GM12878 (cell line): ENCODE data around the gene CTIF. TPM values are rescaled to one million over a fixed set of nuclear protein-coding genes. Genes with fewer than 3 reads are reported as not detected.

Experiments
- ATAC-seq: fragments of 200-7000 bp; cut with Tn5 transposase; 3 replicates; pipeline ENCODE4 v1.9.1; 2020; ENCODE audit warnings: mild to moderate bottlenecking, moderate library complexity
- BruUV-seq: library from RNA; stranded (reverse); fragments of 400-500 nt; replicated peaks from 2 replicates; lab custom pipeline; 2021; lab: Mats Ljungman, UMichigan
- CTCF ChIA-PET: fragments of 300-600 bp; sonication (Branson Sonifier 250); formaldehyde crosslinking; extraction: SDS; loops from one replicate; lab custom pipeline; 2021; ENCODE audit warnings: inconsistent platforms; lab: Yijun Ruan, JAX
- POLR2A ChIA-PET: fragments of 350-600 bp; formaldehyde crosslinking; extraction: SDS; loops from one replicate; lab custom pipeline; 2021; ENCODE audit warnings: inconsistent platforms; lab: Charles Lee
- RAD21 ChIA-PET: fragments of 300-600 bp; sonication (Branson Sonifier 250); formaldehyde crosslinking; loops from one replicate; lab custom pipeline; 2023; ENCODE audit warnings: antibody characterized with exemption; ENCODE audit not compliant: unreplicated experiment; lab: Charles Lee
- SMC1A ChIA-PET: fragments of 300-600 bp; sonication (Branson Sonifier 250); formaldehyde crosslinking; loops from one replicate; lab custom pipeline; 2023; ENCODE audit not compliant: unreplicated experiment, uncharacterized antibody; lab: Charles Lee
- DNase-seq: peaks from one replicate; pipeline ENCODE4 v3.0.0-alpha.2; 2011; ENCODE audit warnings: low read depth, low spot score
- FAIRE-seq: peaks from 3 replicates; lab custom pipeline; 2011; peaks lifted over from hg19 to GRCh38; lab: Jason Lieb, UNC
- H2AFZ ChIP-seq: 2 replicates; pipeline ENCODE4 v1.6.0; 2011; ENCODE audit warnings: low read depth, low read length, control low read depth; ENCODE audit not compliant: control insufficient read depth
- H3K27ac ChIP-seq: 2 replicates; pipeline ENCODE4 v1.5.1; 2011; ENCODE audit warnings: control low read depth; ENCODE audit not compliant: control insufficient read depth, insufficient read depth
- H3K27me3 ChIP-seq, 2 experiments: replicated peaks in 1 of 2; 2 replicates each; pipeline versions ENCODE4 v1.6.0 to v1.6.1; 2011; ENCODE audit warnings: low read length in 1 of 2; ENCODE audit not compliant: control insufficient read depth in 2 of 2, insufficient read depth in 2 of 2
- H3K36me3 ChIP-seq, 2 experiments: 2 replicates each; pipeline ENCODE4 v1.5.1; 2011; ENCODE audit warnings: low read length in 1 of 2; ENCODE audit not compliant: control insufficient read depth in 2 of 2, insufficient read depth in 2 of 2
- H3K4me1 ChIP-seq: 2 replicates; pipeline ENCODE4 v1.6.1; 2011; ENCODE audit warnings: mild to moderate bottlenecking, low read length, moderate library complexity, mixed read lengths; ENCODE audit not compliant: control insufficient read depth, insufficient read depth
- H3K4me2 ChIP-seq: 2 replicates; pipeline ENCODE4 v1.6.0; 2011; ENCODE audit warnings: control low read depth; ENCODE audit not compliant: control insufficient read depth, insufficient read depth
- H3K4me3 ChIP-seq: fragments of 200-600 bp; sonication (generic); 2 replicates; pipeline ENCODE4 v1.5.1; 2016
- H3K79me2 ChIP-seq: 2 replicates; pipeline ENCODE4 v1.6.0; 2011; ENCODE audit warnings: low read length; ENCODE audit not compliant: control insufficient read depth, insufficient read depth
- H3K9ac ChIP-seq: 2 replicates; pipeline ENCODE4 v1.8.0; 2011; ENCODE audit warnings: low read length, control low read depth, mixed read lengths; ENCODE audit not compliant: control insufficient read depth, insufficient read depth
- H3K9me3 ChIP-seq: replicated peaks from 3 replicates; pipeline ENCODE4 v1.5.1; 2011; ENCODE audit warnings: mild to moderate bottlenecking, low read length; ENCODE audit not compliant: control insufficient read depth, insufficient read depth
- H4K20me1 ChIP-seq: 2 replicates; pipeline ENCODE4 v1.6.0; 2011; ENCODE audit not compliant: control insufficient read depth, insufficient read depth
- MYB ChIP-seq: fragments of 150-350 bp; IDR thresholded peaks from 2 replicates; pipeline ENCODE4 v1.6.1; 2014; ENCODE audit warnings: mild to moderate bottlenecking, low read depth, low read length, borderline replicate concordance
- MYC ChIP-seq: IDR thresholded peaks from 2 replicates; pipeline ENCODE4 v1.6.1; 2011; ENCODE audit warnings: mild to moderate bottlenecking, low read length, moderate library complexity, inconsistent platforms; ENCODE audit not compliant: insufficient read depth, insufficient replicate concordance, insufficient read length, severe bottlenecking
- SMARCA5 ChIP-seq: fragments of 450-650 bp; IDR thresholded peaks from 2 replicates; pipeline ENCODE4 v1.6.1; 2017; ENCODE audit warnings: mild to moderate bottlenecking
- WGBS: methylation state at CpG from one replicate; pipeline ENCODE4 v1.1.6; 2016; ENCODE audit warnings: low lambda C conversion rate; ENCODE audit not compliant: insufficient replicate concordance, insufficient coverage; ENCODE audit errors: missing lambda C conversion rate; 5-methylcytosine and 5-hydroxymethylcytosine counted together
- in situ Hi-C: fragments of 300-500 bp; cut with MboI; formaldehyde crosslinking; loops from 9 replicates; pipeline ENCODE4 v1.14.3; 2018; ENCODE audit warnings: mixed read lengths
- intact Hi-C: fragments of 100-400 bp; cut with micrococcal nuclease; formaldehyde crosslinking; loops from one replicate; pipeline ENCODE4 v1.14.2; 2022; ENCODE audit not compliant: unreplicated experiment
- polyA plus RNA-seq, 11 experiments: library from polyadenylated mRNA; depleted of rRNA in 4 of 11; unstranded in 6 of 11; stranded (reverse) in 5 of 11; fragments of >200 nt; fragmentation: Nextera tagmentation in 4 of 11; fragmentation: Illumina TruSeq in 1 of 11; extraction: Ambion mirVana in 4 of 11; extraction: Trizol in 1 of 11; gene quantifications; 1 replicate in 1 of 11; 2 replicates in 10 of 11; pipeline versions ENCODE4 v1.2.1 to v1.2.3, GENCODE V29; 2011 to 2016; ENCODE audit warnings: inconsistent platforms in 2 of 11, missing spikeins in 2 of 11, low read depth in 1 of 11
- total RNA-seq, 4 experiments: library from RNA; depleted of rRNA in 3 of 4; stranded (reverse); fragments of >200 nt in 3 of 4; fragmentation: Illumina TruSeq in 1 of 4; extraction: Trizol in 1 of 4; gene quantifications; 2 replicates each; pipeline versions ENCODE4 v1.2.1 to v1.2.3, GENCODE V29; 2013 to 2021
- TF ChIP-seq, protein P1 (sequence below): fragments of 450-650 bp; IDR thresholded peaks from 2 replicates; pipeline ENCODE4 v1.6.1; 2017; ENCODE audit warnings: mild to moderate bottlenecking, moderate library complexity
- TF ChIP-seq, protein P2 (sequence below): IDR thresholded peaks from 2 replicates; pipeline ENCODE4 v1.6.1; 2012; ENCODE audit warnings: low read depth, low read length, improper control_type of control experiment

Gene CTIF
- total and polyA plus RNA-seq, 10 of the 15 experiments (the other 5 are each of a cell fraction or from before 2014, with no cell fraction given), result 0.06 to 11.6 (median 2.5) TPM

GRCh38 chr18:48655508-48655907 is 116.7 kb downstream of the CTIF start:
- H3K9me3 ChIP-seq, result no peaks in the 10 kb centered on the region
- H3K4me1 ChIP-seq, result no peaks in the 10 kb centered on the region
- ATAC-seq (peak; percentile 63), FAIRE-seq (no peak), DNase-seq (no peak)
- no peaks in the 10 kb centered on the region for H3K27me3 ChIP-seq
- H3K27ac ChIP-seq, result no peak overlapping the region
- no peaks in the 10 kb centered on the region for H3K36me3 ChIP-seq
- ChIA-PET CTCF (no interaction called here), POLR2A (no interaction called here), SMC1A (no interaction called here), RAD21 (interaction anchor here (0.6 to 0.7 kb wide), 2 partner anchors 51 to 753 kb away, joined by 3 to 4 read pairs; no protein-coding TSS in a partner anchor)
- no peak overlapping the region for H2AFZ ChIP-seq
- BruUV-seq, result no TSS peak
- H3K9ac ChIP-seq, result no peak overlapping the region
- intact Hi-C loops, result no loop called here
- no peak for TF ChIP-seq MYC
- TF ChIP-seq, protein P1, sequence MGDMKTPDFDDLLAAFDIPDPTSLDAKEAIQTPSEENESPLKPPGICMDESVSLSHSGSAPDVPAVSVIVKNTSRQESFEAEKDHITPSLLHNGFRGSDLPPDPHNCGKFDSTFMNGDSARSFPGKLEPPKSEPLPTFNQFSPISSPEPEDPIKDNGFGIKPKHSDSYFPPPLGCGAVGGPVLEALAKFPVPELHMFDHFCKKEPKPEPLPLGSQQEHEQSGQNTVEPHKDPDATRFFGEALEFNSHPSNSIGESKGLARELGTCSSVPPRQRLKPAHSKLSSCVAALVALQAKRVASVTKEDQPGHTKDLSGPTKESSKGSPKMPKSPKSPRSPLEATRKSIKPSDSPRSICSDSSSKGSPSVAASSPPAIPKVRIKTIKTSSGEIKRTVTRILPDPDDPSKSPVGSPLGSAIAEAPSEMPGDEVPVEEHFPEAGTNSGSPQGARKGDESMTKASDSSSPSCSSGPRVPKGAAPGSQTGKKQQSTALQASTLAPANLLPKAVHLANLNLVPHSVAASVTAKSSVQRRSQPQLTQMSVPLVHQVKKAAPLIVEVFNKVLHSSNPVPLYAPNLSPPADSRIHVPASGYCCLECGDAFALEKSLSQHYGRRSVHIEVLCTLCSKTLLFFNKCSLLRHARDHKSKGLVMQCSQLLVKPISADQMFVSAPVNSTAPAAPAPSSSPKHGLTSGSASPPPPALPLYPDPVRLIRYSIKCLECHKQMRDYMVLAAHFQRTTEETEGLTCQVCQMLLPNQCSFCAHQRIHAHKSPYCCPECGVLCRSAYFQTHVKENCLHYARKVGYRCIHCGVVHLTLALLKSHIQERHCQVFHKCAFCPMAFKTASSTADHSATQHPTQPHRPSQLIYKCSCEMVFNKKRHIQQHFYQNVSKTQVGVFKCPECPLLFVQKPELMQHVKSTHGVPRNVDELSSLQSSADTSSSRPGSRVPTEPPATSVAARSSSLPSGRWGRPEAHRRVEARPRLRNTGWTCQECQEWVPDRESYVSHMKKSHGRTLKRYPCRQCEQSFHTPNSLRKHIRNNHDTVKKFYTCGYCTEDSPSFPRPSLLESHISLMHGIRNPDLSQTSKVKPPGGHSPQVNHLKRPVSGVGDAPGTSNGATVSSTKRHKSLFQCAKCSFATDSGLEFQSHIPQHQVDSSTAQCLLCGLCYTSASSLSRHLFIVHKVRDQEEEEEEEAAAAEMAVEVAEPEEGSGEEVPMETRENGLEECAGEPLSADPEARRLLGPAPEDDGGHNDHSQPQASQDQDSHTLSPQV, result no peak
- no peak for TF ChIP-seq MYB
- TF ChIP-seq, protein P2, sequence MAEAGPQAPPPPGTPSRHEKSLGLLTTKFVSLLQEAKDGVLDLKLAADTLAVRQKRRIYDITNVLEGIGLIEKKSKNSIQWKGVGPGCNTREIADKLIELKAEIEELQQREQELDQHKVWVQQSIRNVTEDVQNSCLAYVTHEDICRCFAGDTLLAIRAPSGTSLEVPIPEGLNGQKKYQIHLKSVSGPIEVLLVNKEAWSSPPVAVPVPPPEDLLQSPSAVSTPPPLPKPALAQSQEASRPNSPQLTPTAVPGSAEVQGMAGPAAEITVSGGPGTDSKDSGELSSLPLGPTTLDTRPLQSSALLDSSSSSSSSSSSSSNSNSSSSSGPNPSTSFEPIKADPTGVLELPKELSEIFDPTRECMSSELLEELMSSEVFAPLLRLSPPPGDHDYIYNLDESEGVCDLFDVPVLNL, result no peak
- no peak for TF ChIP-seq SMARCA5
- no peaks in the 10 kb centered on the region for H4K20me1 ChIP-seq
- no peak overlapping the region for H3K4me3 ChIP-seq
- no peak overlapping the region for H3K4me2 ChIP-seq
- 32% methylated on average over 2 of the region's 2 CpGs for WGBS
- in situ Hi-C loops, result no loop called here
- no peaks in the 10 kb centered on the region for H3K79me2 ChIP-seq
